IPS DF 6.9 (cell line): ENCODE data around the gene SMARCA1.

Experiments
- DNase-seq: peaks from one replicate; pipeline ENCODE4 v3.0.0-alpha.2; 2013; ENCODE audit warnings: low read depth, low spot score
- H3K27ac ChIP-seq: one replicate; pipeline ENCODE4 v1.5.1; 2013; ENCODE audit warnings: low read length, control low read depth
- H3K27me3 ChIP-seq: 2 replicates; pipeline ENCODE4 v1.6.1; 2013; ENCODE audit warnings: mild to moderate bottlenecking, low read length; ENCODE audit not compliant: control insufficient read depth, insufficient read depth
- H3K36me3 ChIP-seq: 2 replicates; pipeline ENCODE4 v1.6.1; 2013; ENCODE audit warnings: low read length; ENCODE audit not compliant: control insufficient read depth, insufficient read depth
- H3K4me1 ChIP-seq: 2 replicates; pipeline ENCODE4 v1.6.1; 2013; ENCODE audit warnings: low read length; ENCODE audit not compliant: control insufficient read depth, insufficient read depth
- H3K4me3 ChIP-seq: 2 replicates; pipeline ENCODE4 v1.5.1; 2013; ENCODE audit warnings: mild to moderate bottlenecking, low read length
- H3K9me3 ChIP-seq: 2 replicates; pipeline ENCODE4 v1.6.1; 2013; ENCODE audit warnings: low read length, inconsistent platforms; ENCODE audit not compliant: control insufficient read depth, insufficient read depth
- WGBS: extraction: QIAGEN DNeasy Blood & Tissue Kit; methylation state at CpG from one replicate; pipeline ENCODE4 v1.1.7; 2013; ENCODE audit warnings: mixed read lengths, missing lambda C conversion rate; ENCODE audit not compliant: insufficient read length, insufficient coverage; 5-methylcytosine and 5-hydroxymethylcytosine counted together

The SMARCA1 gene

DNA sequence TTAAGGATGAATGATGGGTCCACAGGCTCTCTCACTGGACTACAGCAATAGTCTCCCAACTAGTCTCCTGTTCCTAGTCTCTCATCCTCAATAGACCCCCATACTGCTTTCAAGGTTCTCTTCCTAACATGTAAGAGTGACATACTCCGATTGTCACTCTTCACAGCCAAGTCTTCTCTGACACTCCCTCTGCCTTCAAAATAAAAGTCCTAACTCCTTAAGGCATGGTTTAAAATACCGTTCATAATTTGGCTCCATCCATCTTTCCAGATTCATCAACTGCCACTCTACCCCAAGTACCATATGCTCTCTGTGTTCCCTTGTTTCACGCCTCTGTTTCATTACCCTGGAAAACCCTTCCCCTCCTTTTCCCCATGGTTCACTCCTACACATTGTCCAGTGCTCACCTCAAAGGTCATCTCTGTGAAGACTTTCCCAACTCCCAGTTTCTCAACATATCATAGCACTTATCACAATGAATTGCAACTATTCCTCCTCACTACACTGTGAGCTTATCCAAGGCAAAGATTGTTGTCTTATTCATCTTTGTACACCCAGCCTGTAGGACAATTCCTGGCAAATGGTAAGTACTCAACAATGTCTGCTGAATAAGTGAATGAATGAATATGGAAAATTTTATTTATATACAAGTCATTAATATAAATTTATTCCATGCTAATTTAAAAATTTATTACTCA lies 26.0 kb downstream of the SMARCA1 start:
- WGBS, result no CpG with 5 or more reads among the region's 3 CpGs
- Histone ChIP-seq H3K9me3 (no peaks in the 10 kb centered on the region), H3K27ac (no peak overlapping the region), H3K27me3 (no peaks in the 10 kb centered on the region), H3K36me3 (peaks cover 8% of the 10 kb centered on the region; the same call in 1 of the 2 replicates), H3K4me1 (no peaks in the 10 kb centered on the region), H3K4me3 (no peak overlapping the region)
- DNase-seq, result no peak

DNA sequence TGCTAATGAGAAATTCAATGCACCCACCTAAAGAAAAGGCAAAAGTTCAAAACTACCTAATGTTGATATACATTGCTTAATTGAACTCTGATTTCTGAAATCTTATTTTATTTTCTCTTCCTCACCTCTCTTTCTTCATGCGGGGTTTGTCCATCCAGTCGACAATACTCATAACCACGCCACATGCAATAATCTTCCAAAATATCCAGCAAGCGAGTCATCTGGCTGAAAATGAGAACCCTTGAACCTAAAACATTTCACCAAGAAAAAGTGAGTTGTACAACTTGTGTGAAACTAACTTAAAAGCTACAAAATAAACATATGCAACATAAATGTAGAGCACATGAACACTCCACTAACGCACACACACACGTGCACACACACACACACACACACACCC lies 26.7 kb downstream of the SMARCA1 start:
- Histone ChIP-seq H3K27ac (no peak overlapping the region), H3K9me3 (no peaks in the 10 kb centered on the region), H3K4me3 (no peak overlapping the region), H3K27me3 (no peaks in the 10 kb centered on the region), H3K4me1 (no peaks in the 10 kb centered on the region), H3K36me3 (peaks cover 8% of the 10 kb centered on the region; the same call in 1 of the 2 replicates)
- no peak for DNase-seq
- no CpG with 5 or more reads among the region's 6 CpGs for WGBS

DNA sequence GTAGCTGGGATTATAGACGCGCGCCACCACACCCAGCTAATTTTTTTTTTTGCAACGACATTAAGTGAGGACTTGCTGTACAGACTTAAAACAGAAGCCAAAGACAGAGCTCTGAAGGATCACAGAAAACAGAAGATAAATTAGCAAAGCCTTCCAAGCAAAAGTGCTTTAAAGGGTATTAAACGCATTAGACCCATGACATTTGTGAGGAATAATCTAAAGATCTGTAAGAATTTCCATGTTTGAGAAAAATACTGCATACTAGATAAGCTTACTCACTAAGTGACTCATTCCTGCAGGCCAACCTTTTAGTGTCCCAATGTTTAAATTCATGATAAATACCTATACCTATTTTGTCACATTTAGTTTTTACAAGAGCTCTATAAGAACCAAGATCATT lies 27.4 kb downstream of the SMARCA1 start:
- Histone ChIP-seq H3K27ac (no peak overlapping the region), H3K27me3 (no peaks in the 10 kb centered on the region), H3K4me3 (no peak overlapping the region), H3K4me1 (no peaks in the 10 kb centered on the region), H3K36me3 (peaks cover 8% of the 10 kb centered on the region; the same call in 1 of the 2 replicates), H3K9me3 (no peaks in the 10 kb centered on the region)
- no CpG with 5 or more reads among the region's 5 CpGs for WGBS
- DNase-seq, result no peak

GRCh38 chrX:129494887-129495286 lies 28.4 kb downstream of the SMARCA1 start:
- Histone ChIP-seq H3K36me3 (peaks cover 8% of the 10 kb centered on the region; the same call in 1 of the 2 replicates), H3K27me3 (no peaks in the 10 kb centered on the region), H3K27ac (no peak overlapping the region), H3K4me1 (no peaks in the 10 kb centered on the region), H3K4me3 (no peak overlapping the region), H3K9me3 (no peaks in the 10 kb centered on the region)
- no peak for DNase-seq
- no CpG with 5 or more reads among the region's 2 CpGs for WGBS

DNA sequence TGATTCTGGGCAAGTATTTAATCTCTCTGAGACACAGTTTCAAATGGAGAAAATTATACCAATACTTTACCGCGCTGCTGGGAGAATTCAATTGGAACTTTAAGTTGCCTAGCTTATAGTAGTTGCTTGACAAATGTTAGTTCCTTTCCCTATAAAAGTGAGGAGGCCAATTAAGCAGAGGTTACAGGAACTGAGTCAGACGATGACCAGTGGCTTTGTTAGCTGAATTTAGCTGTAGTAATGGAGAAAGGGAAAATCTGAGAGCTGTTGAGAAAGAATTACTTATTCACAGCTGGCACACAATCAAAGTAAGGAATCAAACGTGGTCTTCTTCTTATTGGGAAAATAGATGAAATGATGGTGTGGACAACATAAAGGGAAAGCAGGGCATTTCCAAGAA lies 29.6 kb downstream of the SMARCA1 start:
- Histone ChIP-seq H3K27ac (no peak overlapping the region), H3K36me3 (peaks cover 8% of the 10 kb centered on the region; the same call in 1 of the 2 replicates), H3K9me3 (no peaks in the 10 kb centered on the region), H3K4me1 (no peaks in the 10 kb centered on the region), H3K4me3 (no peak overlapping the region), H3K27me3 (no peaks in the 10 kb centered on the region)
- no CpG with 5 or more reads among the region's 4 CpGs for WGBS
- DNase-seq, result no peak

DNA sequence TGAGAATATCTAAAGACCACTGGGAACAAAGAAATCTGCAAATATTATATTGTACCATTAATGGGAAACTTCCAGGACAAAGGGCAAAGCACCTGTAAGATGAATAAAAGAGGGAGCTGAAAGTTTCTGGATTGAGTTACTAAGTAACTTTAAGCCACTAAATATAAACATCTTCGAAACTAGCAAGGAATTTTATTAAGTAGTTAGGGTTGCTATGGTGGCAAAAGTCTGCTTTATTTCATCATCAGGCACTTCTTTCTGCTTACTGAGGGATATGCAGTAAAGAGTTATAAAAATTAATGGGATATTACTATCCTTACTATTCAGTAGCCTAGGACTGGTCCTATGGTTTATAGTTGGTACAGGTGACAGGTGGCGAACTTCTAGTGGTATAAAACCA lies 33.0 kb downstream of the SMARCA1 start:
- no peaks in the 10 kb centered on the region for H3K9me3 ChIP-seq
- DNase-seq, result no peak
- no peak overlapping the region for H3K4me3 ChIP-seq
- no peaks in the 10 kb centered on the region for H3K27me3 ChIP-seq
- no peaks in the 10 kb centered on the region for H3K36me3 ChIP-seq
- no peaks in the 10 kb centered on the region for H3K4me1 ChIP-seq
- no peak overlapping the region for H3K27ac ChIP-seq
- WGBS, result no CpG with 5 or more reads among the region's 2 CpGs

DNA sequence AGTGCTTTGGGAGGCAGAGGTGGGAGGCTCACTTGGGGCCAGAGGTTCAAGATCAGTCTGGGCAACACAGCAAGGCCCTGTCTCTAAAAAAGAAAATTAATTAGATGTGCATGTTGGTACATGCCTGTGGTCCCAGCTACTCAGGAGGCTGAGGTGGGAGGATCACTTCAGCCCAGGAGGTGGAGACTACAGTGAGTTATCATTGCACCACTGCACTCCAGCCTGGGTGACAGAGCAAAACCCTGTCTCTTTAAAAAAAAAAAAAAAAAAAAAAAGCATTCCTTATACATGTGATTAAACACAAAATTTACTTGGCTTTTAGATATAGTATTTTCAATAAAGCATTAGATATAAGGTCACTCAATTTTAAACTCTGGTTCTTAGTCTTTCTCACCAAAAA lies 34.9 kb downstream of the SMARCA1 start:
- DNase-seq, result no peak

GRCh38 chrX:129480889-129481288 lies 42.4 kb downstream of the SMARCA1 start:
- Histone ChIP-seq H3K27me3 (no peaks in the 10 kb centered on the region), H3K4me1 (no peaks in the 10 kb centered on the region), H3K4me3 (no peak overlapping the region), H3K27ac (no peak overlapping the region), H3K36me3 (no peaks in the 10 kb centered on the region; the same call in 1 of the 2 replicates), H3K9me3 (no peaks in the 10 kb centered on the region)
- DNase-seq, result no peak
- no CpG with 5 or more reads among the region's 6 CpGs for WGBS

More for the DNA sequence above, 34.9 kb downstream of the SMARCA1 start:
- Histone ChIP-seq H3K4me3 (no peak overlapping the region), H3K27me3 (no peaks in the 10 kb centered on the region), H3K4me1 (no peaks in the 10 kb centered on the region), H3K27ac (no peak overlapping the region), H3K9me3 (no peaks in the 10 kb centered on the region), H3K36me3 (no peaks in the 10 kb centered on the region)

GRCh38 chrX:129478516-129478915 lies 44.8 kb downstream of the SMARCA1 start:
- Histone ChIP-seq H3K4me3 (no peak overlapping the region), H3K36me3 (no peaks in the 10 kb centered on the region; the same call in 1 of the 2 replicates), H3K4me1 (no peaks in the 10 kb centered on the region), H3K27ac (no peak overlapping the region), H3K9me3 (no peaks in the 10 kb centered on the region), H3K27me3 (no peaks in the 10 kb centered on the region)
- DNase-seq, result no peak
- WGBS, result no CpG with 5 or more reads among the region's 4 CpGs

DNA sequence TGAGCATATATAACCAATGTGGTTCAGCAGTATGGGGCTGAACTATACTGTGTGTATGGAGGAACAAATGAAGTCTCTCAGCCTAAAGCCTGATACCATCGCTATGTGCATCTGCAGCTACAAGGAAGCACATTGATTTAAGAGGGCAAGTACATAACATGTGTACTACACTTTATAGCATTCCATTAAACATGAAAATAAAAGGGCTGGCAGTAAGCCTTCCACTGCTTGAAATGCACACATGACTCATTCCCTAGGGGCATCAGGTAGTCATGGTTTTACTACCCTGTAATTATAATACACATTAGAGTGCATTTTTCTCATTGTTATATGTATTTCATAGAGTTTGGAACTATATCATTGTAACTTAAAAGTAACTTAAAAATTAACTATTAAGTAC lies 51.2 kb downstream of the SMARCA1 start:
- Histone ChIP-seq H3K4me1 (no peaks in the 10 kb centered on the region), H3K27me3 (no peaks in the 10 kb centered on the region), H3K36me3 (no peaks in the 10 kb centered on the region), H3K9me3 (no peaks in the 10 kb centered on the region), H3K27ac (no peak overlapping the region), H3K4me3 (no peak overlapping the region)
- no peak for DNase-seq
- no CpG with 5 or more reads among the region's 1 CpG for WGBS

DNA sequence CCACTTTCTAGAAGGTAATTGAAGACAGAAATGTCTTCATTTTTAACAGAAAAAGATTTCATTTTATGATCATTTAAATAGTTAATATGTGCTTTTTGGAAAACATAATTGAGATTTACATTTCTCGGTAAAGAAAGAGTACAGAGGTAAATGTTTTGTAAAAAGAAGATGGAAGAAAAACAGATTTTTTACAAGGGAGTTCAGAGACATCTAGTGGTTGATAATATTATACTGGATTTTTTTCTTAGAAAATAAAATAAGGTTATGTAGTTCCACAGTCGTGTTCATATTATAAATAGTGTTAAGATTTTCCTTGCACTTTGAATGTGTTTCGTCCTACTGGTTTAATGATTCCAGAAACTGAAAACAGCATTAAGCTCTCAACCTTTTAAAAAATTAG lies 60.6 kb downstream of the SMARCA1 start:
- no peaks in the 10 kb centered on the region for H3K27me3 ChIP-seq
- no peak overlapping the region for H3K4me3 ChIP-seq
- no peak for DNase-seq
- no peaks in the 10 kb centered on the region for H3K9me3 ChIP-seq
- WGBS, result 100% methylated on average over 1 of the region's 3 CpGs
- H3K36me3 ChIP-seq, result no peaks in the 10 kb centered on the region
- no peak overlapping the region for H3K27ac ChIP-seq
- H3K4me1 ChIP-seq, result no peaks in the 10 kb centered on the region
